HG02678 (cell line): ENCODE results near the gene TELO2.

Experiments
- ATAC-seq: cut with Tn5 transposase; IDR thresholded peaks from one replicate; pipeline ENCODE4 v1.9.1; 2021; ENCODE audit warnings: mild to moderate bottlenecking, moderate library complexity; ENCODE audit not compliant: unreplicated experiment

The TELO2 gene

DNA sequence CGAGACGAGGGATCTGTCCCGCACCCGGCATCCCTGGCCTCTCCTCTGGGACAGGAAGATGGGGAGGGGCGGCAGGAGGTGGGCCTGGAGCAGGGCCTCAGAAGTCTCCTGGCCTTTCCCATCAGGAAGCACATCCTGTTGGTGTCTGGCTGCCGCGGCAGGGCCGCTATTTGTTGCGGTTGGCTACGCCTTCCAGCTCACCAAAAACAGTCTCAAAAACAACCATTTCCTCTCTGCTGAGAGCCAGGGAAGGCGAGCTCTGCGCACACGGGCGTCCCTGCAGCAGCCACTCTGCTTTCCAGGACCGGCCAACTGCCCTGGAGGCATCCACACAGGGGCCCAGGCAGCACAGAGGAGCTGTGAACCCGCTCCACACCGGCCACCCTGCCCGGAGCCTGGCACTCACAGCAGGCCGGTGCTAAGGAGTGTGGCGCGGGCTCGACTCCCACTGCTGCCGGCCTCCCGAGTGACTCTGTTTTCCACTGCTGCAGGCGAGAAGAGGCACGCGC lies 40.3 kb downstream of the TELO2 start, which contains the start of gene TMEM204:
TMEM204 (plus strand) TSS at position 224 of the 509 bp plus-strand sequence. CDS start 610 bp downstream, outside the sequence.
- no peak for ATAC-seq

DNA sequence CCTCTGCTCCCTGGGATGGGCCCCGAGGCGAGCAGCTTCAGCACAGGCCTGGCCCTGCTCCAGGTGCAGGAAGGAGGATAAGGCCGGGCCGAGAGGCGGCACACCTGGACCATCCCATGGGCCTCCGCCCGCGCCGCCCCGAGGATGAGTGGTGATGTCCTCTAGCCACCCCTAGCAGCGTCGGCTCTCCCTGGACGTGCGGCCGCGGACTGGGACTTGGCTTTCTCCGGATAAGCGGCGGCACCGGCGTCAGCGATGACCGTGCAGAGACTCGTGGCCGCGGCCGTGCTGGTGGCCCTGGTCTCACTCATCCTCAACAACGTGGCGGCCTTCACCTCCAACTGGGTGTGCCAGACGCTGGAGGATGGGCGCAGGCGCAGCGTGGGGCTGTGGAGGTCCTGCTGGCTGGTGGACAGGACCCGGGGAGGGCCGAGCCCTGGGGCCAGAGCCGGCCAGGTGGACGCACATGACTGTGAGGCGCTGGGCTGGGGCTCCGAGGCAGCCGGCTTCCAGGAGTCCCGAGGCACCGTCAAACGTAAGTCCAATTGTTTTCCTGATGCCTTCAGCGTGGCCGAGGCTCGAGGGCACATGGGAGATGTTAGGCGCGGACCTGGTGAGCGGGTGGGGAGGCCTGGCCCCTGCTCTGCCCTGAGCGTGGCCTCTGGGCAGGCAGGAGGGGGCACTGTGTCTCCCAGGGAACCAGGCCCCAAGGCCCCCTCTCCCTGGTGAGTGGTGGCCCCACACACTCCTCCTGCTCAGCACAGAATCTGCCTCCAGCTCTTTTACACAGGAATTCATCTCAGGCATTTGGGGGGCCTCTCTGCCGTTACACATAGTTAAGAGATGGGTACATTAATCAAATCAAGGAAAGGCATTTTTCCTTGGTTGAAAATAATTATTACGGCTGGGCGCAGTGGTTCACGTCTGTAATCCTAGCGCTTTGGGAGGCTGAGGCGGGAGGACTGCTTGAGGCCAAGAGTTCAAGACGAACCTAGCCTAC lies 41.2 kb downstream of the TELO2 start:
- ATAC-seq = no peak

DNA sequence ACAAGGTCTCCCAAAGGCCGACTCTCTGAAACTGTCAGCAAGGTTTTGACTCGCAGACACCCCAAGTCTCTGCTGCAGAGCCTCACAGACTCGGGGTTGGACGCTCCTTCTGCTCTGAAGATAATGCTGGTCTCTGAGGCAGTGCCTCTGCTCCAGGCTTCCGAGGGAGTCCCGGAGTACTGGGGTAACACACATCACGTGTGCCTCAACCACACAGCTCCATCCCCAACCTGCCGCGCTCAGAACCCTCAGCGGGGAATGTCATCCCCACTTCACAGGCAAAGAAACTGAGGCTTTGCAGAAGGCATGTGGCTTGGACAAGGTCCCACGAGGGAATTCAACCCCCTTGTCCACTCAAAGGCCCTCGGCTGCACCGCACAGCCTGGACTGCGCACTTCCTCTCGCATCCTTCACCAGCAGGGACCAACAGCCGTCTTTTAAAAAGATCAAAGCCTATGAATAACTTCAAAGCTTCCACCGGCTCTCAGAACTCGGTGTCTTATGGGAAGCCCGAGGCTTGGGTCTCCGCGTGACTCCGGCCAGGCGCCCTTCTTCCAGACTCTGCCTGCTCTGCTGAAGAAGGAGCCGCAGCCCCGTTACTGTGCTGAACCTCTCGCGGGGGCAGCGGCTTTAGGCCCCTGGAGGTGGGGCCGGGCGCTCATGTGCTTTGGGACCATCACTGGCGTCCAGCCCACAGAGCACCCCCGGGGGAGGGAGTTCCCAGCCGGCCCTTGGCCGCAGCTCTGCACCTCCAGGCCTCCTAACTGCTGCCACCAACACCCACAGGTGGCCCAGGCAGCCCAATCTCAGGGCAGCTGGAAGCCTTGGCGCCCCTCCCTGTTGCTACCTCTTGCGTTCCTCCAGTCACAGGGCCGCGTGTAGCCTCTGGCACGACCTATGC lies 42.5 kb downstream of the TELO2 start:
- no peak for ATAC-seq

DNA sequence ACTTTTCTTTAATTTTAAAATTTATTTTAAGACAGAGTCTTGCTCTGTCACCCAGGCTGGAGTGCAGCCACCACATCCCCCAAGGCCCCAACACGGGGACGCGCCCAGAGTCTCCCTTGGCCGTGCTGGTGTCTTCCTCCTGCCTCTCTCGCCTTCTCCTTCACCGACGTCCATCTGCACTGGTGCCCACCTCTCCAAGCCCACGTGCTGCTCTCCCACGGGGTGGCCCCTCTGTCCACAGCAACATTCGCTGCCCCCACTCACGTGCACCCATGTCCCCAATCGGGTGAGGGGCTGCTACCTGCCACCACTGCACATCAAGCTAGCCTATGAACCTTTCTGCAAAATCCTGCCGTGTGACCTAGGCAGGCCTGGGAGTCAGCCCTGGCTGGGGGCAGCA lies 43.4 kb downstream of the TELO2 start:
- no peak for ATAC-seq

DNA sequence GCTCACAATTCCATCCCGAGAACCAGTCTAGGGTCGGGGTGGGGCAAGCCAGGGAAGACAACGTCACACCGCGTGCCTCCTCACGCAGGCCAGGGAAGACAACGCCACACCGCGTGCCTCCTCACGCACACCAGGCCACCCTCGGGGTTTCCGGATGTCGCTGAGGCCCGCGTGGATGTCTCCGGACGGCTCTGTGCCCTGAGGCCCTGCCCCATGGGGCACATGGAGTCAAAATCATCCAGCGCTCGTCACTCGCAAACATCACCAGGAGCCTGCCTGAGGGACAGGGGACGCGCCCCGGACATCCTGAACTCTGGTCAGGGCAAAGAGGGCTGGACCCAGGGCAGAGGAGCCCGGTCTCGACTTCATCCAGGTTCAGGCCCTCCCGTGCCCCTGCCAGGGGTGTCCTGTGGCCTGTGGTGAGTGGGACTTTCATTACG lies 44.0 kb downstream of the TELO2 start:
- no peak for ATAC-seq

DNA sequence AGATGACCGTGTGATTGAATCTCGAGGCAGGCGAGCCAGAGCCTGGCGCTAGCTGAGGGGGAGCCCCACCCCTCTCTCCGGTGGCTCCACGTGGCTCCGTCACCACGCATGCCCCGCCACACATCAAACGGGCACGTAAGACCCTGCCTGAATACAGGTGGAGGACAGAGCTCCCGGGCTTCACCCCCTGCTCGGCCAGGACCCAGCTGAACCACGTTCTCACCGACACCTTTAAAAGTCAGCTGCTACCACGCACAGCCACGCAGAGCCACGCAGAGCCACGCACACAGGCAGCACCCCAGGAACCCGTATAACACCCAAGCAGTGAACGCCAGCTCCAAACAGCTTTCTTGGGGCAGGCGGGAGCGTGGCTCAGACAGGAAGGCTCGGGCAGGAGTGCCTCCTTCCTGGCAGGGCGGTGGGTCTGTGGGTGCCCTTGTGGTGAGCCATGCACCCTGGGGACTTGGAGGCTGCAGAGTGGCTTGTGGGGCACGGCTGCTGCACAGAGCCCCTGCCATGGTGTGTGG lies 44.7 kb downstream of the TELO2 start:
- ATAC-seq = no peak

DNA sequence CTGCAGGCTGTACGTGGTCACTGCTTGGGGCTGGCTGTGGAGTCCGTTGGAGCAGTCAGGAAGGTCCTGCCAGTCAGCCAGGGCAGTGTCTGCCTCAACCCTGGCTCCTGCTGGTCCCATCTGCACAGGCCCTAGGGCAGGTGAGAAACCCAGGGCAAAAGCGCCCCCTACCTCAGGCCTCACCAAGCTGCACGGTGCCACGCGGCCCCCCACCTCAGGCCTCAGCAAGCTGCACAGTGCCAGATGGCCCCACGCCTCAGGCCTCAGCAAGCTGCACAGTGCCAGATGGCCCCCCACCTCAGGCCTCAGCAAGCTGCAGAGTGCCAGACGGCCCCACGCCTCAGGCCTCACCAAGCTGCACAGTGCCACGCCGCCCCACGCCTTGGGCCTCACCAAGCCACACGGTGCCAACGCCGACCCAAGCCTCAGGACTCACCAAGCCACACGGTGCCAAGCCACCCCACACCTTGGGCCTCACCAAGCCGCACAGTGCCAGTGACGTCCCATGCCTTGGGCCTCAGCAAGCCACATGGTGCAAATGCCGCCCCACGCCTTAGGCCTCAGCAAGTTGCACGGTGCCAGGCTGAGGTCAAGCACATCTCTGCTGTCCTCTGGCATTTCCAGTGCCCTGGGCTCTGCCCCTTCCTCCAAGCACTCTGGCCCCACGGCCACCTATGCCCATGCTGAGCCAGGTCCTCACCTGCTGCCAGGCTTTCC lies 45.8 kb downstream of the TELO2 start:
- ATAC-seq = no peak

DNA sequence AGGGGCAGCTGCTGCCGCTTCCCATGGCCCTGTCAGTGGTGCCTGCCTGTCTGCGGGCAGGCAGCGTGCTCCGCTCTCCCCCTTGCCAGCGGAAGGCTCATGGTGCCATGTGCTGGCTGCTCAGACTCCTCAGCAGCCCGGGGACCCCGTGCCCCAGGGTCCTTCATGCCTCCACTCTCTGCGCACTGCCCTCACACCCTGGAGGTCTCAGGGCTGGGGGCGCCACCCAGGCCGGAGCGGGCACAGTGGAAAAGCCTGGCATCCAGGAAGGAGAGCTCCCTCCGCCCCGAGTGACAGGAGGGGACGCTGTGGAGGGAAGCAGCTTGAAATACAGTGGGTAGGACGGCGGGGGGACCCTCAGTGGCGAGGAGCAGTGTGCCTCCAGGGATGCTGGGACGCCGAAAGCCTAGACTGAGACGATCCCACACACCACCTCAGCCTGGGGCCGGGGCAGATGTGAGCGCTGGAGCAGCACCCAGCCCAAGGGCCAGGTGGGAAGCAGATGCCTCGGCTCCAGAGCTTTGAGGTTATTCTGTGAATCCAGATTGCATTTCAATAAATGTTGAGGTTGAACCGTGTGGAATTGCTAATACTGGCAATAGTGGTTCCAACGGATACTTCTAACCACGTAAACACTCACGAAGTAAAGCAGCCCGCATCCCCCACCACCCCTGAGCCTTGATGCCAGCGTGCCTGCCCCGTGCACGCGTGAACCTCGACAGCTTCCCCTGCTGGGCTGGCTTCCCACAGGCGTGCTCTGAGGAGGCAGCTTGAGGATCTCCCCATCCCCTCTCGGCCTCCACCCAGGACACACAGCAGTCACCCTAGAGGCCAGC lies 46.8 kb downstream of the TELO2 start:
- ATAC-seq = no peak

DNA sequence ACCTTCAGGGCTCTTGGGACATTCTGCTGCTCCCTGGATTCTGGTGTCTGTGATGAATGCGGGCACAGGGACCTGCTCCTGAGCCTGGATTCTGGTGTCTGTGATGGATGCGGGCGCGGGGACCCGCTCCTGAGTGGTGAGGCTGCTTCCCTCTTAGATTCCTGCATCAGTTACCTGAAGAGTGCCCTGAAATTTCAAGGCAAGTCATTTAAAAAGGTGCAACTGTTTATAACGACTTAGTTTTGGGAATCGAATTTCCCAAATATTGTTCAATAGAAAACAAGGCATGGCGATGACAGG lies 47.3 kb downstream of the TELO2 start:
- no peak for ATAC-seq

DNA sequence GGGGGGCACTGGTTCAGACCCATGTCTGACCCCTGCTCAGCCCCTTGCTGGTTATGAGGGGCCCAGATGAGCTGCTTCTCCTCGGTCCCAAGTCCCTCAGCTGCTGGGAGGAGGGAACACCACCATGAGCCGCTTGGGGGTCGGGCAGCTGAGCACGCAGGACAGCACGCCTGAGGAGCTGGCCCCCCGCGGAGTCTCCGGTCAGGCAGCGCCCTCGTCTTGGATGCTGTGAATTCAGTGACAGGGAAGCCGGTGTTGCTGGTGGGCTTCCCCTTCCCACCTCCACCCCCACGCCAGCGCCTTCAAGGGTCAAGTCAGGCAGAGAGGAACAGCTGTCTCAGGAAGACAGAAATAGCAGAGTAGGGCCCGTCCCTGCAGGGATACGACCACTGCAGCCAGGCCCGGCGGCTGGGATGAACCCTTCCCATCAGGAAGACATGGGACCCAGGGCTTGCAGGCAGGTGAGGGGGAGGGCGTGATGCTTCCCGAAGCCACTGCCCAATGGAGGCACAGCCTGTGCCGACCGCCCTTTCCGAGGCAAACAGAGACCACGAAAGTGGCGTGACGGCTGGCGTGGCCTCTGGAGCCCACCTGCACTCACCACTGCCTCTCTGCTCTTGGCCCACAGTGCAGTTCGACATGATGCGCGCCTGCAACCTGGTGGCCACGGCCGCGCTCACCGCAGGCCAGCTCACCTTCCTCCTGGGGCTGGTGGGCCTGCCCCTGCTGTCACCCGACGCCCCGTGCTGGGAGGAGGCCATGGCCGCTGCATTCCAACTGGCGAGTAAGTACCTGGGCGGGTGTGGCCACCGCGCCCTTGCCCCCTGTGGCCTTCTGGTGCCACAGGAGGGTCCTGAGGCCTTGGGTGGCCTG lies 48.4 kb downstream of the TELO2 start:
- ATAC-seq = no peak

DNA sequence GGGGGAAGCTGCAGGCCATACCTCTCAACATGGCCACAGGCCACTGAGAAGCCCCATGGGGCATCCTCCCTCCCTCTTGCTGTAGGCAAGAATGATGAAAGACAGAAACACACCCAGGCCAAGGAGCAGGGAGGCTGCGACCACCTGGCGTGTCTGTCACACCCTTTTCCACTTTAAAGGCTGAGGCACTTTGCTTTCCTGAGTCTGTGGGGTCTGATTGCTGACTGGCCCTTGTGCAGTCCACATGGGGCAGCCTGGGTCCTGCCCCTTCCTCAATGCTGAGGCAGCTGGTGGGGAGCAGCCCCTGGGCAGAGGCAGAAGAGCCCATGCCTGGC lies 49.0 kb downstream of the TELO2 start:
- ATAC-seq = no peak

DNA sequence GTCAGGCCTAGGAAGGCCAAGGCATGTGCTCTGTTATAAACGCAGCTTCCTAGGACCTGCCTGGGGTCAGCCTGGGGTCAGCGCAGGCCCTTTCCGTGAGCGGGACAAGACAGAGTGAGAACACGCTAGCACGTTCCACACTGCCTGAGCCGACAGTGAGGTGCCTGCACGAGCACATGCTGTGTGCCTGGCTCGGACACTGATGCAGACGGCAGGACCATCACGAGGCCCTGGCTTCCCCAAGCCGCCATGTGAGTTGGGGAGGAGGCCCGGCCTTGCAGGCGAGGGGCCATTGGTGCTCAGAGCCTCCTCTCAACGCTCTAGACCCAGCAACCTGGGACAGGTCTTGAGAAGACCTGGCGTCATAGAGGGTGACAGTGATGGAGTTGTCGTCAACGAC lies 49.4 kb downstream of the TELO2 start:
- no peak for ATAC-seq

DNA sequence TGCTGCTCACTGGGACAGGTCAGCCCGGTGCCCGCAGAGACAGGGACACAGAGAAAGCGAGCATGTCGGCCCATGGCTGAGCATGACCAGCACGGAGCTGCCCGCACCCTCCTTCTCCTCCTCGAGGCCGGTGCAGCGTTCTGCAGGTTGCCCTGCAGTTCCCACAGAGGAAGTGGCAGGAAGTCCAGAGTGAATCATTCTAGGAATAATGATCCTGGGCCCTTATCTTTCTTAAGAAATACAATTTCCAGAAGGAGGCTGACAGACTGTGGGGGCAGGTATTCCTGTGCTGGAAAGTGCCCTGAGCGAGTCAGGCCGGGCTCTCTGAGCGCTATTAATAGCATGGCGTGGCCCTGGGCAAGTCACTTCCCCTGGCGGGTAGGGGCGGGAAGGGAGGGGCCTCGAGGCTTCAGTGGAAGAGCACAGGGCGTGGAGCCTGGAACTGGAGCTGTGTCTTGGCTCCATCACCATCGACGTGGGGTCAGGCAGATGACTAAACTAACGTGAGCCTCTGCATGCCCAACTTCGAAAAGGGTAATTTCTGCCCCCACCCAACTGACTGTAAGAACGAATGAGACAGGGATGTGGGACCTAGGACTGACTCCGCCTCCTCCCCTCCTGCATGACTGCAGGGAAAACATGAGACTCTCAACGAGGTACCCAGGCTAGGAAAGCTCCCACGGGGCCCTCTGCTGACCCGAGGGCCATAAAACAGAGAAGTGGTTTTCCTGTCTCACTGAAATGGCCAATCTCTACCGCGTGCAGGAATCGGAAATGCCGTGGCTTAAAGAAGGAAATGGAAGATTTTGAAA lies 50.1 kb downstream of the TELO2 start:
- no peak for ATAC-seq

DNA sequence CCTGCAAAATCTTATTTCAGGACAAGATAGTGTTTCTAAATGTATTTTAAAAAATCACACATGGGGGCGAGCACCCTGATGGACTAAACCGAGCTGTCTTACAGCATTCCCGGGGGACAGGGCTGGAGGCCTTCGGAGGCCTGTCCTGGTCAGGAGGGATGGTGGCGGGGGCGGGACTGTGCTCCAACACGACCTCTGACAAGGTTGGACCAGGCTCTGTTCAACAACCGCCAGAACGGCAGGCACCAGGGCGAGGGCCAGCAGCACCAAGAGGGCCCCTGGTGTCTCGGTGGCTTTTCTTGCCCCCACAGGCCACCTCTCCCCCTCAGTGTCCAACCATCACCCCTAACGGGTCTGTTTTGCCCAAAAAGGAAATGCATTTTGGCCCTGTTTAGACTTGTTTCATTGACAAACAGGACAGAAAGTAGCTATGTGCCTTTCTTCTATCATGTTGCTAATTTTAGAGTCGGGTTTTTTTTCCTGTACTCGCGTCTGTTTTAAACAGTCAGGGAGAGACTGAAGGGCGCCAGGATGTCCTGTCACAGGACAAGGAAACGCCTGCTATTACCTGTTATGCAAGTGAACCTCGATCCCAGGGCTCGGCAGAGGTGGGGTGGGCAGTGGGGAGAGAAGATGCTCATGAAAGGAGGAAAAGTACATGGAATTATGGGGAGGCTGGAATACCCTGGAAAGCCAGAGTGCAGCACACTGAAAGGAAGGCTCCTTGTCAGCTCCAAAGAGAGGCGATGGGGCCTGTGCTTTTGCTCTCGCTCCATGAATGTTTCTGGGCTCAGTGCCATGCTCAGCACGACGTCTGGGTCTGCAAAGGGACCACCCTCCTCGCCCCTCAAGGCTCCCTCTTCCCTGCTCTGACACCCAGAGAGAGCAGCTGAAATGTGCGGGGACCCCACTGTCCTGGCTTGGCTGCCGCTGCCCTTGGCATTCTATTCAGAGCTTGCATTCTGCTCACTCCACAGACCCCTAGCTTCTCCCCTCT lies 52.2 kb downstream of the TELO2 start:
- no peak for ATAC-seq

DNA sequence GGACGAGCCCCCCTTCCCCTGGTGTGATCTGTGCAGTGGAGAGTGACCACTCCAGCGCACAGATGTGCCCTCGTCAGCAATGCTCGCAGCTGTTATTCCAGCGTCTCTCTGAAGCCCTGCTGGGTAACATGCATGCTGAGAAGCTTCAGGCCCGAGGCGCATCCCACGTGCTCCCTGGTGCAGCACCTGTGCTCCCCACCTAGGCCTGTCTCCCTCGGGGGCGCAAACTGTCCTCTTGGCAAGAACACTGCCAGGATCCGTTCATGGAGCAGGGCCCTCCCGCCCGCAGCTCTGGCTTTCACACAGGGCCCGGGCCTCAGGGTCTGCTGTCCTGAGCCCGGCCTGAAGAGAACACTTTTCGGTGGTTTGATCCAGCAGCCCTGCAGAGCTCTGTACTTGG lies 53.3 kb downstream of the TELO2 start:
- ATAC-seq = no peak

DNA sequence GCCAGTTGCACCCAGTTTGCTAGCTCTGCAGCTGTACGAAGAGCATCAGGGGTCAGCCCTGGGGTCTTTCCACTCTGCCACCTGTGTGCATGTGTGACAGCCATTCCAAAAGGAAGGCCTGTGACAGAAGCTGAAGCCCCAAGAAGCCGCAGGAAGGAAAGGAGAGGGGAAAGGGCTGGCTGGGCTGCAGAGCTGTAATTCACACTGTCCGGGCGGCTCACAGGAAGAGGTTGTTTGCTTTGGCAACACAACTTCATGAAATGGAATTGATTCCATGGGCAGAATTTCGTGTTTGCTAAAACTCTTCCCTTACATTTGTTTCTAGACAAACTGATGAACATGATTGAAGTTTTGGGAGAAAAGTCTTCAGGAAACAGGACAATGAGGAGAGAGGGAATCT lies 55.1 kb downstream of the TELO2 start:
- ATAC-seq = no peak

DNA sequence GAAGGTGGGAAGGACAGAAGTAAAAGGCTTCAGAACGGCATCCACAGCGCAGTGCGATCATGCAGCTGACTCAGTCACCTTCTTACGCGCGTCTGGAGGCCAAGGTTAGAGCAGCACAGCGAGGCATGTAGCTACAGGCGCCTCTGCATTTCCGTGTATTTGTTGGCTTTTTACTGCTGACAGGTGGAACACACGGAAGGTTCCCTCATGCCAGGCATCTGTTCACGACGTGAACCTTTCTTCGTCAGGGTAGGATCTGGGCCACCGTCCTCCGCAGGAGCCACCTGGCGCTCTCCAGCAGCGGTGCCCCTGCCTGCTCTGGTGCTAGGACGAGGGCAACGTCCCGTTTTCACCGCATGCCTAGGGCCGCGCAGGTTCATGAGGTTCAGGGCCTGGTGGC lies 55.6 kb downstream of the TELO2 start:
- ATAC-seq = no peak
